ENCODE data around the gene GLOD5.

GLOD5 gene

GRCh38 chrX:48761674-48762471 is at the start of gene GLOD5:
Gene GLOD5 (plus strand): TSS chrX:48761747. CDS start chrX:48761791, 44 bp downstream.
- Histone ChIP-seq H3K4me3 (ENCODE audit: low read depth in 1 of 5, low read length in 5 of 5) (no peak within 1 kb of the TSS), H3K27ac (ENCODE audit: low read depth, low read length) (no peak within 1 kb of the TSS), H3K36me3 (ENCODE audit: control insufficient read depth in 5 of 5, insufficient read depth in 5 of 5, low read length in 5 of 5) (no peaks in the 10 kb centered on the region), H3K27me3 (ENCODE audit: control insufficient read depth in 5 of 5, insufficient read depth in 4 of 5, low read length in 5 of 5) (peaks cover 10 to 29% (median 12%) of the 10 kb centered on the region in 5 donors), H3K4me1 (ENCODE audit: control insufficient read depth in 5 of 5, insufficient read depth in 5 of 5, low read length in 5 of 5) (no peaks in the 10 kb centered on the region), H3K9ac (ENCODE audit: low read length in 5 of 5) (no peak within 1 kb of the TSS), H3K9me3 (ENCODE audit: control insufficient read depth in 5 of 5, low read length in 5 of 5) (no peaks in the 10 kb centered on the region)

GRCh38 chrX:48711929-48712505 is 49.5 kb upstream of the GLOD5 start:
- Histone ChIP-seq H3K9ac (ENCODE audit: low read length in 5 of 5) (no peak overlapping the region), H3K4me3 (ENCODE audit: low read depth in 1 of 5, low read length in 5 of 5) (no peak overlapping the region), H3K27ac (ENCODE audit: low read depth, low read length) (peak overlapping the region; percentile 61), H3K9me3 (ENCODE audit: control insufficient read depth in 5 of 5, low read length in 5 of 5) (no peaks in the 10 kb centered on the region), H3K4me1 (ENCODE audit: control insufficient read depth in 5 of 5, insufficient read depth in 5 of 5, low read length in 5 of 5) (peaks cover 0 to 18% (median 5%) of the 10 kb centered on the region in 5 donors), H3K27me3 (ENCODE audit: control insufficient read depth in 5 of 5, insufficient read depth in 4 of 5, low read length in 5 of 5) (peaks cover 0 to 9% (median 6%) of the 10 kb centered on the region in 5 donors), H3K36me3 (ENCODE audit: control insufficient read depth in 5 of 5, insufficient read depth in 5 of 5, low read length in 5 of 5) (peaks cover 0 to 6% (median 4%) of the 10 kb centered on the region in 5 donors)

GRCh38 chrX:48713847-48714246 is 47.7 kb upstream of the GLOD5 start:
- Histone ChIP-seq H3K9me3 (ENCODE audit: control insufficient read depth in 5 of 5, low read length in 5 of 5) (no peaks in the 10 kb centered on the region), H3K27me3 (ENCODE audit: control insufficient read depth in 5 of 5, insufficient read depth in 4 of 5, low read length in 5 of 5) (peaks cover 0 to 5% (median 2%) of the 10 kb centered on the region in 5 donors), H3K36me3 (ENCODE audit: control insufficient read depth in 5 of 5, insufficient read depth in 5 of 5, low read length in 5 of 5) (peaks cover 0 to 2% (median 0%) of the 10 kb centered on the region in 5 donors), H3K4me3 (ENCODE audit: low read depth in 1 of 5, low read length in 5 of 5) (peak overlapping the region in 1 of 5 donors; percentile 4), H3K4me1 (ENCODE audit: control insufficient read depth in 5 of 5, insufficient read depth in 5 of 5, low read length in 5 of 5) (peaks cover 0 to 18% (median 5%) of the 10 kb centered on the region in 5 donors), H3K9ac (ENCODE audit: low read length in 5 of 5) (no peak overlapping the region), H3K27ac (ENCODE audit: low read depth, low read length) (no peak overlapping the region)

GRCh38 chrX:48714573-48714972 is 47.0 kb upstream of the GLOD5 start:
- Histone ChIP-seq H3K27me3 (ENCODE audit: control insufficient read depth in 5 of 5, insufficient read depth in 4 of 5, low read length in 5 of 5) (peaks cover 0 to 3% (median 0%) of the 10 kb centered on the region in 5 donors), H3K27ac (ENCODE audit: low read depth, low read length) (no peak overlapping the region), H3K4me3 (ENCODE audit: low read depth in 1 of 5, low read length in 5 of 5) (no peak overlapping the region), H3K4me1 (ENCODE audit: control insufficient read depth in 5 of 5, insufficient read depth in 5 of 5, low read length in 5 of 5) (peaks cover 0 to 21% (median 5%) of the 10 kb centered on the region in 5 donors), H3K9ac (ENCODE audit: low read length in 5 of 5) (no peak overlapping the region), H3K9me3 (ENCODE audit: control insufficient read depth in 5 of 5, low read length in 5 of 5) (no peaks in the 10 kb centered on the region), H3K36me3 (ENCODE audit: control insufficient read depth in 5 of 5, insufficient read depth in 5 of 5, low read length in 5 of 5) (no peaks in the 10 kb centered on the region)

GRCh38 chrX:48715072-48715471 is 46.5 kb upstream of the GLOD5 start:
- no peaks in the 10 kb centered on the region for H3K36me3 ChIP-seq (ENCODE audit: control insufficient read depth in 5 of 5, insufficient read depth in 5 of 5, low read length in 5 of 5)
- no peaks in the 10 kb centered on the region for H3K9me3 ChIP-seq (ENCODE audit: control insufficient read depth in 5 of 5, low read length in 5 of 5)
- no peak overlapping the region for H3K27ac ChIP-seq (ENCODE audit: low read depth, low read length)
- H3K4me3 ChIP-seq (ENCODE audit: low read depth in 1 of 5, low read length in 5 of 5): no peak overlapping the region
- H3K27me3 ChIP-seq (ENCODE audit: control insufficient read depth in 5 of 5, insufficient read depth in 4 of 5, low read length in 5 of 5): no peaks in the 10 kb centered on the region
- peaks cover 0 to 21% (median 5%) of the 10 kb centered on the region in 5 donors for H3K4me1 ChIP-seq (ENCODE audit: control insufficient read depth in 5 of 5, insufficient read depth in 5 of 5, low read length in 5 of 5)
- no peak overlapping the region for H3K9ac ChIP-seq (ENCODE audit: low read length in 5 of 5)

GRCh38 chrX:48715876-48716502 is 45.6 kb upstream of the GLOD5 start:
- Histone ChIP-seq H3K9ac (ENCODE audit: low read length in 5 of 5) (no peak overlapping the region), H3K27ac (ENCODE audit: low read depth, low read length) (no peak overlapping the region)

GRCh38 chrX:48719958-48720357 is 41.6 kb upstream of the GLOD5 start:
- H3K27ac ChIP-seq (ENCODE audit: low read depth, low read length): no peak overlapping the region
- H3K9ac ChIP-seq (ENCODE audit: low read length in 5 of 5): no peak overlapping the region
- peaks cover 0 to 4% (median 0%) of the 10 kb centered on the region in 5 donors for H3K27me3 ChIP-seq (ENCODE audit: control insufficient read depth in 5 of 5, insufficient read depth in 4 of 5, low read length in 5 of 5)
- peaks cover 0 to 7% (median 0%) of the 10 kb centered on the region in 5 donors for H3K9me3 ChIP-seq (ENCODE audit: control insufficient read depth in 5 of 5, low read length in 5 of 5)
- no peak overlapping the region for H3K4me3 ChIP-seq (ENCODE audit: low read depth in 1 of 5, low read length in 5 of 5)
- no peaks in the 10 kb centered on the region for H3K36me3 ChIP-seq (ENCODE audit: control insufficient read depth in 5 of 5, insufficient read depth in 5 of 5, low read length in 5 of 5)
- peaks cover 0 to 4% (median 0%) of the 10 kb centered on the region in 5 donors for H3K4me1 ChIP-seq (ENCODE audit: control insufficient read depth in 5 of 5, insufficient read depth in 5 of 5, low read length in 5 of 5)

More at GRCh38 chrX:48715876-48716502, 45.6 kb upstream of the GLOD5 start:
- Histone ChIP-seq H3K27me3 (ENCODE audit: control insufficient read depth in 5 of 5, insufficient read depth in 4 of 5, low read length in 5 of 5) (peaks cover 0 to 4% (median 0%) of the 10 kb centered on the region in 5 donors), H3K36me3 (ENCODE audit: control insufficient read depth in 5 of 5, insufficient read depth in 5 of 5, low read length in 5 of 5) (no peaks in the 10 kb centered on the region), H3K4me3 (ENCODE audit: low read depth in 1 of 5, low read length in 5 of 5) (no peak overlapping the region), H3K4me1 (ENCODE audit: control insufficient read depth in 5 of 5, insufficient read depth in 5 of 5, low read length in 5 of 5) (peaks cover 0 to 21% (median 5%) of the 10 kb centered on the region in 5 donors), H3K9me3 (ENCODE audit: control insufficient read depth in 5 of 5, low read length in 5 of 5) (peaks cover 0 to under 1% (median 0%) of the 10 kb centered on the region in 5 donors)

GRCh38 chrX:48720577-48721250 is 40.8 kb upstream of the GLOD5 start:
- peaks cover 0 to 7% (median 0%) of the 10 kb centered on the region in 5 donors for H3K9me3 ChIP-seq (ENCODE audit: control insufficient read depth in 5 of 5, low read length in 5 of 5)
- H3K27ac ChIP-seq (ENCODE audit: low read depth, low read length): no peak overlapping the region
- H3K4me1 ChIP-seq (ENCODE audit: control insufficient read depth in 5 of 5, insufficient read depth in 5 of 5, low read length in 5 of 5): peaks cover 0 to 3% (median 0%) of the 10 kb centered on the region in 5 donors
- no peak overlapping the region for H3K9ac ChIP-seq (ENCODE audit: low read length in 5 of 5)
- H3K36me3 ChIP-seq (ENCODE audit: control insufficient read depth in 5 of 5, insufficient read depth in 5 of 5, low read length in 5 of 5): no peaks in the 10 kb centered on the region
- no peak overlapping the region for H3K4me3 ChIP-seq (ENCODE audit: low read depth in 1 of 5, low read length in 5 of 5)
- H3K27me3 ChIP-seq (ENCODE audit: control insufficient read depth in 5 of 5, insufficient read depth in 4 of 5, low read length in 5 of 5): peaks cover 0 to 4% (median 0%) of the 10 kb centered on the region in 5 donors

- Histone ChIP-seq H3K36me3 (ENCODE audit: control insufficient read depth in 5 of 5, insufficient read depth in 5 of 5, low read length in 5 of 5) (no peaks in the 10 kb centered on the region), H3K27me3 (ENCODE audit: control insufficient read depth in 5 of 5, insufficient read depth in 4 of 5, low read length in 5 of 5) (peaks cover 0 to 4% (median 0%) of the 10 kb centered on the region in 5 donors), H3K9me3 (ENCODE audit: control insufficient read depth in 5 of 5, low read length in 5 of 5) (peaks cover 0 to 7% (median 0%) of the 10 kb centered on the region in 5 donors), H3K9ac (ENCODE audit: low read length in 5 of 5) (no peak overlapping the region), H3K4me1 (ENCODE audit: control insufficient read depth in 5 of 5, insufficient read depth in 5 of 5, low read length in 5 of 5) (peaks cover 0 to 3% (median 0%) of the 10 kb centered on the region in 5 donors), H3K4me3 (ENCODE audit: low read depth in 1 of 5, low read length in 5 of 5) (no peak overlapping the region), H3K27ac (ENCODE audit: low read depth, low read length) (no peak overlapping the region)
Measured at GRCh38 chrX:48721916-48722315, 39.6 kb upstream of the GLOD5 start.
